ENCODE data around the gene GCGR.
"Not testable (repeated sequence)": the region's sequence is repeated elsewhere in the genome, so short reads cannot be mapped to it uniquely, and the experiment has no call there.

The GCGR gene

GRCh38 chr17:81833160-81833920, 29.4 kb downstream of the GCGR start, which contains the start of gene MCRIP1:
Gene MCRIP1, minus strand, starts transcription at chr17:81833291. Its CDS starts 8,785 bp downstream, at chr17:81824506.
- no peak for FAIRE-seq

- FAIRE-seq: no peak
Observed at GRCh38 chr17:81833921-81834830, 30.2 kb downstream of the GCGR start.

GRCh38 chr17:81834831-81835267, 30.9 kb downstream of the GCGR start, which contains the start of gene PPP1R27:
Gene PPP1R27, minus strand, starts transcription at chr17:81835050. Its CDS starts 97 bp downstream, at chr17:81834953.
- FAIRE-seq: no peak

- FAIRE-seq: no peak
Observed at GRCh38 chr17:81837641-81838040, 33.7 kb downstream of the GCGR start.

- FAIRE-seq: no peak
Observed at GRCh38 chr17:81838753-81839255, 34.9 kb downstream of the GCGR start.

- FAIRE-seq: no peak
Observed at GRCh38 chr17:81839301-81839700, 35.4 kb downstream of the GCGR start.

- FAIRE-seq: not testable (repeated sequence)
Observed at GRCh38 chr17:81840059-81840458, 36.1 kb downstream of the GCGR start.

GRCh38 chr17:81840826-81841778, 37.2 kb downstream of the GCGR start:
- FAIRE-seq: no peak

GRCh38 chr17:81841866-81842265, 37.9 kb downstream of the GCGR start:
- FAIRE-seq: no peak

- no peak for FAIRE-seq
Observed at GRCh38 chr17:81842378-81842724, 38.4 kb downstream of the GCGR start.

- no peak for FAIRE-seq
Observed at GRCh38 chr17:81842725-81843504, 39.0 kb downstream of the GCGR start.

- FAIRE-seq: no peak
Observed at GRCh38 chr17:81843713-81844326, 39.9 kb downstream of the GCGR start.

GRCh38 chr17:81844327-81844851, 40.4 kb downstream of the GCGR start:
- no peak for FAIRE-seq

- FAIRE-seq: no peak
Observed at GRCh38 chr17:81844887-81845286, 40.9 kb downstream of the GCGR start.

GRCh38 chr17:81845361-81845760, 41.4 kb downstream of the GCGR start:
- FAIRE-seq: no peak

- no peak for FAIRE-seq
Observed at GRCh38 chr17:81845881-81846742, 42.2 kb downstream of the GCGR start.

- FAIRE-seq: no peak
Observed at GRCh38 chr17:81846743-81847689, 43.1 kb downstream of the GCGR start.

GRCh38 chr17:81849457-81849856, 45.5 kb downstream of the GCGR start:
- FAIRE-seq: no peak

- FAIRE-seq: no peak
Observed at GRCh38 chr17:81851423-81851822, 47.5 kb downstream of the GCGR start.
